Skin epidermis (tissue), 12 donors: ENCODE results near the gene KIF22.

Experiments
- H3K27ac ChIP-seq, 21 experiments: fragments of 200-600 bp; sonication (generic) in 11 of 21; one replicate each; pipeline ENCODE4 v1.5.0; 2020; ENCODE audit warnings: mild to moderate bottlenecking in 3 of 21, inconsistent platforms in 2 of 21, moderate library complexity in 2 of 21
- H3K4me3 ChIP-seq, 7 experiments: fragments of 200-600 bp; sonication (generic) in 2 of 7; one replicate each; pipeline ENCODE4 v1.5.0; 2020; ENCODE audit warnings: inconsistent platforms in 2 of 7, mild to moderate bottlenecking in 2 of 7, moderate library complexity in 1 of 7

The KIF22 gene

DNA sequence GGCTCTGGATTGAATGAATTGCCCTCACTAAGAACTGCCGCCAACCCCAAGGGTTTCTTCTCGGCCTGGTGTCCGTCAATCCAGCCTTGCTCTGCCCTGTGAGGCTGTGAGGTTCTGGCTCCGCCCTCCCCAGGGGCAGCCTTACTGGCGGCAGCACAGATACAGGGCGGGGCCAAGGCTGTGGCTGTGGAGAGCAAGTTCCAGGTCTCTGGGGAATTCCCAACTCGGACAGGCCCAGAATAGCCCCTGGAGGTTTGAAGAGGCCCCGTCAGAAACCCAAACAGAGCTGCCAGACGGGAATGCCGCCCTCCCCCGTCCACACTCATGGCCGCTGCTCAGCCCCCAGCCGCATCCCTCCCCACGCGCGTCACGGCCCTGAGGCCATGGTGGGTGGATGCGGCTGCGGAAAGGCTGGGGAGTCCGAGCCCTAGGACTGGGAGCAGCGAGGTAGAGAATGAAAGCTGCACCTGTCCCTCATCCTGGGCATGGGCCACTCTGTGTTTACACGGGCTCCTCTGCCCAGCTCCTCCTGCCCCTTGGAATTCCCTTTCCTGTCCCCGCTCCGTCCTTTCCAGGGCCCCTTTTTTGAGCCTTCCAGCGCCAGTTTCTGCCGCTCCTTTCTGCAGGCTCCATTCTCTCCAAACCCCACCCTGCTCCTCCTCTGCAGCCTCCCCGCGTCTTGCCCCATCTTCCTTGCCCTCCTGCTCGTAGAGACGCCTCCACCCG is 20.8 kb downstream of the KIF22 start:
- peak overlapping the region in 20 of 21 experiments; percentile 30 to 98 (median 81) for H3K27ac ChIP-seq
- peak overlapping the region; percentile 32 to 53 (median 41) for H3K4me3 ChIP-seq

DNA sequence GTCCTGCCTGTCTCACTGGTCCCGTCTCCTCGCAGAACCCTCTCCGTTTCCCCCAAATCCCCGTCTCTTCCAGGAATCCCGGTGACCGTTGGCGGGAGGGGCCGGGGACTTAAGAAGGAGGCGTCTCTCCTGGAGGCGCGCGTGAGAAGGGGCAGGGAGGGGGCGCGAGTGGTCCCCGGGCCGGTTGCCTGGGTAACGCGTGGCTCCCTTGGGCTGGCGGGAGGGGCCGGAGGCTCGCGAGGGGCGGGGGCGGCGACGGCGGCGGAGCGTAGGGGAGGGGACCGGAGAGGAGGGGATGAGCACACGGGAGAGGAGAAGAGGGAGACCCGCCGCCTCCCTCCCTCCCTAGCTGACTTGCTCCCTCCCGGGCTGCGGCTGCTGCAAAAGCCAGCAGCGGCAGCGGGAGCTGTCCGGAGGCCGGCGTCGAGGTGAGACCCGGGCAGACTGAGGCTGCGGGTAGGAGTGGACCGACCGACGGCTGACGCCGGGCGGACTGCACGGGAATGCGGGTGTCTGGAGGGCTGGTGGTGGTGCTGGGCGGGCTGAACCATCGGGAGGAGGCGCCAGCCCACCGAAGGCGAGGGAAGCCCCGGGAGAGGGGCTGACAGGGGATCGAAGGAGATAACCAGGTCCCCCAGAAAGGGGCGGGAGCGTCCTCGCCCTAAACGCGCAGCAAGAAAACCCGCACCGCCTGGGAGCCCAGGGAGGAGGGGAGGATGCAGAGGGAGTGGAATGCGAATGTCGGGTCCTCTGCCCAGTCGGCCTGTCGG is 21.5 kb downstream of the KIF22 start, which contains the start of gene PRRT2:
PRRT2 (plus strand) TSS at position 298 of the 770 bp plus-strand sequence. CDS start 862 bp downstream, outside the sequence.
- Histone ChIP-seq H3K4me3 (peak within 1 kb of the TSS; percentile 32 to 53 (median 41)), H3K27ac (peak within 1 kb of the TSS in 20 of 21 experiments; percentile 30 to 98 (median 81))

DNA sequence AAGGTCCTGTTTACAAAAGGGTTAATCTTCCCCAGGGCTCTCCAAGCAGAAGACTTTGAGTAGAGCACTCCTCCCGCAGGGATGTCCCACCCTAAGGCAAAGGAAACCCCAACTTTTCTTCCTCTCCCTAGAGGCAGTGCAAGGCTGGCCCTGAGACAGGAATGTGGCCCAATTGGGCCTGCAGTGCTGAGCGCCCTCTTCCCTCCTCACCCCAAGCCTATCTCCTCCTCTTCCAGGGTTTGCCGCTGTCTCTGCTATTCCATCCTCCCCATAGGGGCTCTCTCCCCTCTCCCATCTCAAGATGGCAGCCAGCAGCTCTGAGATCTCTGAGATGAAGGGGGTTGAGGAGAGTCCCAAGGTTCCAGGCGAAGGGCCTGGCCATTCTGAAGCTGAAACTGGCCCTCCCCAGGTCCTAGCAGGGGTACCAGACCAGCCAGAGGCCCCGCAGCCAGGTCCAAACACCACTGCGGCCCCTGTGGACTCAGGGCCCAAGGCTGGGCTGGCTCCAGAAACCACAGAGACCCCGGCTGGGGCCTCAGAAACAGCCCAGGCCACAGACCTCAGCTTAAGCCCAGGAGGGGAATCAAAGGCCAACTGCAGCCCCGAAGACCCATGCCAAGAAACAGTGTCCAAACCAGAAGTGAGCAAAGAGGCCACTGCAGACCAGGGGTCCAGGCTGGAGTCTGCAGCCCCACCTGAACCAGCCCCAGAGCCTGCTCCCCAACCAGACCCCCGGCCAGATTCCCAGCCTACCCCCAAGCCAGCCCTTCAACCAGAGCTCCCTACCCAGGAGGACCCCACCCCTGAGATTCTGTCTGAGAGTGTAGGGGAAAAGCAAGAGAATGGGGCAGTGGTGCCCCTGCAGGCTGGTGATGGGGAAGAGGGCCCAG is 22.4 kb downstream of the KIF22 start:
- Histone ChIP-seq H3K4me3 (peak overlapping the region in 5 of 7 experiments; percentile 41 to 53 (median 46)), H3K27ac (peak overlapping the region in 12 of 21 experiments; percentile 6 to 98 (median 85))

DNA sequence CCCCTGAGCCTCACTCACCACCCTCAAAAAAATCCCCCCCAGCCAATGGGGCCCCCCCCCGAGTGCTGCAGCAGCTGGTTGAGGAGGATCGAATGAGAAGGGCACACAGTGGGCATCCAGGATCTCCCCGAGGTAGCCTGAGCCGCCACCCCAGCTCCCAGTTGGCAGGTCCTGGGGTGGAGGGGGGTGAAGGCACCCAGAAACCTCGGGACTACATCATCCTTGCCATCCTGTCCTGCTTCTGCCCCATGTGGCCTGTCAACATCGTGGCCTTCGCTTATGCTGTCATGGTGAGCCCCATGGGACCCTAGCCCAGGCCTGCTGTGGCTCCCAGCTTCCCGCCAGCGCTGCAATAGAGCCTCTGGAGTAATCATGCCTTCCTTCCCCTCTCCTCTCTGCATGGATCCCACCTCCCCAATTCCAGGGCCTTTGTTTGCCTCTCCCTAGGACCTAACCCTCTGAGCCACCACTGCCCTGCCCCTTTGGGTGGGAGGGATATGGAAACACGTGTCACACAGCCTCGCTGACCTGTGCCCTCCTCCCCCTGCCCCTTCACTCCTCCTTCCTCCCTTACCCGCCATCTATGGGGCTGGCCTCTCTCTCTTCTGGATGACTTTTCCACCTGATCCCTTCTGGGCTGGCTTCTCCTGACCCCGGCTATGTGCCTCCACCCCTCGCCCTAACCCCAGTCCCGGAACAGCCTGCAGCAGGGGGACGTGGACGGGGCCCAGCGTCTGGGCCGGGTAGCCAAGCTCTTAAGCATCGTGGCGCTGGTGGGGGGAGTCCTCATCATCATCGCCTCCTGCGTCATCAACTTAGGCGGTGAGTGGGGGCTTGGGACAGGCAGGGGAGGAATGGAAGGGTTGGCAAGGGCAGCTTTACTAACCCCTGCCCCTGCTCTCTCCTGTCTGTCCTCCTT is 23.4 kb downstream of the KIF22 start:
- Histone ChIP-seq H3K4me3 (no peak overlapping the region), H3K27ac (peak overlapping the region in 5 of 21 experiments; percentile 10 to 95 (median 44))

DNA sequence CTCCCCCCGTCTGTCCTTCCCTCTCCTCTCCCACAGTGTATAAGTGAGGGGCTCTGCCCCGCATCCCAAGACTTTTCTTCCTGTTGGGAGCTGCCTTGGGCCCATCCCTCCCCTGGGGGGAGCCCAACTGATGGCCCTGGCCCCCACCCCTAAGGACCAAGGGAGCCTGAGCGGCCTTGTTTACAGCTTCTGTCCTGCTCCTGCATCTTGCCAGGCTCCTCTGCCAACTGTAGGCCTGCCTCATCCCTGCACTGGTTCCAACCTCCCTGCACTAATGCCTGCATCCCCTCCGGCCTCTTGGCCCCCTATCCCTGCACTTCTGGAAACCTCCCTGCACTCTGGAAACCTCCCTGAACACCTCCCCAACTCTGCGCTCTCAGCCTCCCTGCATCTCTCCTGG is 24.0 kb downstream of the KIF22 start:
- Histone ChIP-seq H3K27ac (peak overlapping the region in 6 of 21 experiments; percentile 5 to 96 (median 93)), H3K4me3 (no peak overlapping the region)

DNA sequence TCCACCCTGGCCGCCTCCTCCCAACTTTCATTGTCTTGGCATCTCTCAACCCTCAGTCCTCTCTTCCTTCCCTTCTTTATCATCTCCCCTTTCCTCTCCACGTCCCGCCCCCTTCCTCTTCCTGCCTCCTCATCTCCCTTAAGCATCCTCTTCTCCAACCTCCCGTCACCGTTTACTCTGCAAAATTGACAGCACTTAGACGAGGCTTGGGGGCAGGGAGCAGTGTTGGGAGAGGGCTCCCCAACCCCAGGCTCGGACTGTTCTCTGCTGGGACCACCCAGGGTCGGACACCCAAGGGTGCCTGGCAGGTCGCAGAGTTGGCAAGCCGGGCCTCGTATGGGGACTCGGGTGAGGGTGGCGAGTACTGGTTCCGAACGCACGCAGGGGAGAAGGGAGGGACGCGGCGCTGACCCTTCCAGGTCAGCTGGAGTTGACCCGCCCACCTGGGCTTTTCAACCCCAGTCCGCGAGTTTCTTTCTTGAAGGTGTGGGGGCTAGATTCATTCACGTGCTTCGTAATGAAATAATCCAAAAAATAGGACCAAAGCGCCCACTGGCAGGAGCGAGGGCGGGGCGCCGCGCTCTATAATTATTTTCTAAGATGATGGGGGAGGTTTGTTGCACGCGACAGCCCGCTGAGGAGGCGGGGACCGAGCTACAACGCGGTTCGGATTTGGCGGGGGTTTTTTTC is 24.6 kb downstream of the KIF22 start:
- Histone ChIP-seq H3K27ac (peak overlapping the region in 19 of 21 experiments; percentile 39 to 98 (median 91)), H3K4me3 (peak overlapping the region; percentile 48 to 85 (median 66))

DNA sequence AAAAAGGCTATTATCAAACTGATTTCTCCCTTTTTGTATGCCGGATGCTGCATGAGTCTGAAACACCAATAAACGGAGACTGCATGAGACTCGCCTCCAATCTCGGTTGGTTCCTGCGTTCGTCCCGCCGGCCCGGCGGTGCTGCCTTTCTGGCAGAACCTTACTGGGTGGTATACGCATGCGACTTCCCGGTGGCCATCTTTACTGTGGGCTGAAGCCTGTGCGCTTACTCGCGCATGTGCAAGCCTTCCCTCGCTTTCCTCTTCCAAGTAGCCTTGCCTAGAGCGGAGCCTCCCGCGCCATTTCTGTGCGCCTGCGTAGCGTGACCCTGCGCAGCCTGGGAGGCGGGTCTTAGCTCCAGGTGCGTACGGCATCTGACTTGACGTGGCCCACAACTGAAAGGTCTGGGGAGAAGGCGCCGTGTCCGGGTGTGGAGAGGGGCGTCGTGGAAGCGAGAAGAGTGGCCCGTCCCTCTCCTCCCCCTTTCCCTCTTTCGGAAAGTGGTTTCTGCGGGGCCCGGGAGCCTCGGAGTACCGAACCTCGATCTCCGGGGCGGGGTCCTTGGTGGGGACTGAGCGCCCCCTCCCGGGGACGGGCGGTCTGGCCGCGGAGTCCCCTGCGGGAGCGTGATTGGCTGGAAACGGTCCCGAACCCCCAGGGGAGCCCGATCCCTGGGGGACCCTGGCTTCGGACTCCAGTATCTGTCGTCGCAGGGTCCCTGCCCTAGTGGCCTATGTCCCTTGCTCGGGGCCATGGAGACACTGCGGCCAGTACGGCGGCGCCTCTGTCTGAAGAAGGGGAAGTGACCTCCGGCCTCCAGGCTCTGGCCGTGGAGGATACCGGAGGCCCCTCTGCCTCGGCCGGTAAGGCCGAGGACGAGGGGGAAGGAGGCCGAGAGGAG is 25.5 kb downstream of the KIF22 start, which contains the start of gene PAGR1:
PAGR1 (plus strand) TSS at position 360 of the 901 bp plus-strand sequence; CDS start at position 734, 374 bp downstream.
- Histone ChIP-seq H3K27ac (peak within 1 kb of the TSS; percentile 59 to 98 (median 91)), H3K4me3 (peak within 1 kb of the TSS; percentile 48 to 85 (median 66))

DNA sequence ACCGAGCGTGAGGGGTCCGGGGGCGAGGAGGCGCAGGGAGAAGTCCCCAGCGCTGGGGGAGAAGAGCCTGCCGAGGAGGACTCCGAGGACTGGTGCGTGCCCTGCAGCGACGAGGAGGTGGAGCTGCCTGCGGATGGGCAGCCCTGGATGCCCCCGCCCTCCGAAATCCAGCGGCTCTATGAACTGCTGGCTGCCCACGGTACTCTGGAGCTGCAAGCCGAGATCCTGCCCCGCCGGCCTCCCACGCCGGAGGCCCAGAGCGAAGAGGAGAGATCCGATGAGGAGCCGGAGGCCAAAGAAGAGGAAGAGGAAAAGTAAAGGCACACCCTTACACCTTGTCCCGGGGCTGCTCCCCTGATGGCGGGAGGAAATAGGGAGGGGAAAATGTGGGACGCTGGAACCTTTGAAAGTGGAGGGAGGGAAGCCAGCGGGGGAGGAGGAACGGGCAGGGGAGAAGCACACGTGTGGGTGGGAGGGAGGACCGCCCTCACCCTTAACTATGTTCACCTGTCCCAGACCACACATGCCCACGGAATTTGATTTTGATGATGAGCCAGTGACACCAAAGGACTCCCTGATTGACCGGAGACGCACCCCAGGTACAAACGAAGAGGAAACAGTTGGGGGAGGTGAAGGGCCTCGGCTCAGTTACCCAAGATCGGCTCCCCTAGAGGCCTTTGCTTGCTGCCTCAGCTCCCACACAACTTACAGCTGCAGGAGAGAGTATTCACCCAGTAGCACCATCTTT is 26.3 kb downstream of the KIF22 start:
- H3K27ac ChIP-seq = peak overlapping the region; percentile 59 to 98 (median 91)
- peak overlapping the region; percentile 48 to 85 (median 66) for H3K4me3 ChIP-seq

DNA sequence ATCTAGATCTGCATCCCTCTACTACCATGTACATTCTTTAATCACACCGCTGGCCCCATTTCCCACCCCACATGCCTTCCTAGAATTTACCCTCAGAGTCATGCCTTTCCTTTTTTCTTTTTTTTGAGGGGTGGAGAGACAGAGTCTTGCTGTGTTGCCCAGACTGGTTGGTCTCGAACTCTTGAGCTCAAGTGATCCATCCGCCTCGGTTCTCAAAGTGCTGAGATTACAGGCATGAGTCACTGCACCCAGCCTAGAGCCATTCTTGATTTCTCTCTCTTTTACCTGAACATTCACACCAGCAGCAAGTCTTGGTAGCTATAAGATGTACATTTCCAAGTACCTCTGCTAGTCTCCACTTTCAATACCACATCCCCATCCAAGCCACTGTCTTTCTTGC is 27.5 kb downstream of the KIF22 start:
- H3K27ac ChIP-seq = peak overlapping the region in 5 of 21 experiments; percentile 88 to 95 (median 91)
- H3K4me3 ChIP-seq = no peak overlapping the region

DNA sequence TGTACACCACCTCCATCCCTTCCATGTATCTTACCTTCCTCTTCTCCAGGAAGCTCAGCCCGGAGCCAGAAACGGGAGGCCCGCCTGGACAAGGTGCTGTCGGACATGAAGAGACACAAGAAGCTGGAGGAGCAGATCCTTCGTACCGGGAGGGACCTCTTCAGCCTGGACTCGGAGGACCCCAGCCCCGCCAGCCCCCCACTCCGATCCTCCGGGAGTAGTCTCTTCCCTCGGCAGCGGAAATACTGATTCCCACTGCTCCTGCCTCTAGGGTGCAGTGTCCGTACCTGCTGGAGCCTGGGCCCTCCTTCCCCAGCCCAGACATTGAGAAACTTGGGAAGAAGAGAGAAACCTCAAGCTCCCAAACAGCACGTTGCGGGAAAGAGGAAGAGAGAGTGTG is 29.0 kb downstream of the KIF22 start:
- H3K27ac ChIP-seq = peak overlapping the region in 15 of 21 experiments; percentile 85 to 97 (median 92)
- H3K4me3 ChIP-seq = peak overlapping the region in 2 of 7 experiments; percentile 67 to 68

DNA sequence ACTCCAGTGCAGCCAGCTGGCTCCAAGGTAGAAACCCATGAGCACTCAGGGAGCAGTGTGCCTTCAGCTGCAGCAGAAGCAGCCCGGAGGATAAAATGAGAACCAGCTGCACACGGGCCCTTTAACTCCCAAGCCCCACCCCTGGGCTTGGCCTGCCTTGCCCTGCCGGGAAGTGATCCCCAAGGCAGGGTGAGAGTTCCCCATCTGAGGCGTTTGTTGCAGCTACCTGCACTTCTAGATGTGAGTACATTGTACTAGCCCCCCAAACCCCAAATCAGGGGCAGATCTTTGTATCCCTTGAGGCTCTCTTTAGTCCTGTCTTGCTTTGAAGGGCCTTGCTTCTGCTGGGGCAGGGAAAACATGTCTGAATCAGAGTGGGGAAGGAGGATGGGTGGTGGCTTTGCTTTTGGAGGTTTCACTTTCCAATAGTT is 29.7 kb downstream of the KIF22 start, which contains the start of gene MVP:
MVP (plus strand) TSS at position 192 of the 431 bp plus-strand sequence. CDS start 10,088 bp downstream, outside the sequence.
- peak within 1 kb of the TSS; percentile 71 to 97 (median 91) for H3K27ac ChIP-seq
- peak within 1 kb of the TSS; percentile 41 to 68 (median 55) for H3K4me3 ChIP-seq

DNA sequence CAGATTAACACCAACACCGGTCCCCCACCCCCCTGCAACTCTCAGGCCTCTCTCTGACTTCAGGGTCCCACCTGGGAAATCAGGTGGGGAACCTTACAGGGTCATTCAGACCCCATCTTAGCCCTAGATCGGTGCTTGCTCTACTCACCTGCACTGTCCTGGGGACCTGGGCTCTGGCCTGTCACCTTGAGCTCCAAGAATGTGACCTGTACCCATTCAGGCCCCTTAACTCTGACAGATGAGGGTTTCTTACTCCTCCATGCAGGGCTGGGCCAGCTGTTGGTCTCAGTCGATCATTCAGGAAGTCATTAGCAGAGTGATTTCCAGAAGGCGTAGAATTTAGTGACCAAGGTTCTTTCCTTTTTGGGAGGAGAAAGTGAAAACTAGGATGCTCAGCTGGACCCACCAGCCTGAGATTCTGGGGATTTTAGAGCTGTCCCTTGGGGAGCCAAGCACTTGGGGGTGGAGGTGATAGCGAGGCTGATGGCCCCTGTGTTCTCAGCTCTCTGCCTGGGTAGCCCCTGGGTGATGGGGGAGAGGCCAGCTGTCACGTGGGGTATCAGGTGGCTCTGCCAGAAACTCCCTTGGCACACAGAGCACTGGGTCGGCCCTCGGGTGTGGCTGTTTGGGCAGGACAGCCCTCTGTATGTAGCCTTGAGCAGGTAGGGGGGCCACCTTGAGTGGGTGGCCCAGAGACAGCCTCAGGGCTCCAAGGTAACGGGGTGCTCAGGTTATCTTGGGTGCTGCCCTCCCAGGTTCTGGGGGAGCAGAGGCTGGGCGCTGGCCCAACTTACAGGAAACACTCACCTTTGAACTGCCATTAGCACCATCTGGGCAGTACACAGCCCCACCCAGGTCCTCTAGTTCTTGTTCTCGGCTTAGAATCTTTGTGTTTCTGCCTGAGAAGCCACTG is 30.4 kb downstream of the KIF22 start:
- peak overlapping the region; percentile 71 to 97 (median 91) for H3K27ac ChIP-seq
- peak overlapping the region; percentile 41 to 68 (median 55) for H3K4me3 ChIP-seq

DNA sequence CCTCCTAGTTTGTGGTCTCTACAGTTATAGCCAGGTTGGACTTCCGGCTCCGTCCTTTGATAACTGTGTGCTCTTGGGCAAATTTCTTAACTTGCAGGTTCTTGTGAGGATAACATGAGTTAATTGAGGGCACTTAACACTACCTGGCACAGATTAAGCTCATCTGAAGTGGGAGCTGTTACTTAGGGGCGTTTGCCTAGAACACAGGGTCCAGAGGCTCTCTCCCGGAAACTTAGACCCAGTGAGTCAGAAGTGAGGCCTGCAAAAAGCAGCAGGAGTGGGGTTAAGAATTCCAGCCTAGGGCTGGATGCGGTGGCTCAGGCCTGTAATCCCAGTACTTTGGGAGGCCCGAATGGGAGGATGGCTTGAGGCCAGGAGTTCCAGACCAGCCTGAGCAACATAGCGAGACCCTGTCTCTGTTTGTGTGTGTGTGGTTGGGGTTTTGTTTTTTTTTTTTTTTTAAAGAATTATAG is 31.1 kb downstream of the KIF22 start:
- H3K4me3 ChIP-seq = peak overlapping the region; percentile 41 to 68 (median 55)
- peak overlapping the region; percentile 71 to 97 (median 91) for H3K27ac ChIP-seq

DNA sequence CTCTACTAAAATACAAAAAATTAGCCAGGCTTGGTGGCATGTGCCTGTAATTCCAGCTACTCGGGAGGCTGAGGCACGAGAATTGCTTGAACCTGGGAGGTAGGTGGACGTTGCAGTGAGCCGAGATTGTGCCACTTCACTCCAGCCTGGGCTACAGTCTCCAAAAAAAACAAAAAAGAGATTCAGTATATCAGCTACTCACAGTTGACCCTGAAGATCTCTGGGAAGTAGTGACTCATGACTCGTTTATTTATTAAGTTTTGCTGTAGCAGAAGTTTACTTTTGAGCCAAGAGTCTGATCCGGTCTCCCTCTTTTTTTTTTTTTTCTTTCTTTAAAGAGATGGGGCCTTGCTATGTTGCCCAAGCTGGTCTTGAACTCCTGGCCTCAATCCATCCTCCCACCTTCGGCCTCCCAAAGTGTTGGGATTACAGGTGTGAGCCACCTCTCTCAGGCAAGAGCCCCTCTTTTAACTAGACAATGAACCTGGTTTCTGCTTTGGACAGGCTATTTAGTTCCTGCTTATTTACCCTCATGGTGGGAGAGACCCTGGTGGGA is 34.1 kb downstream of the KIF22 start:
- no peak overlapping the region for H3K4me3 ChIP-seq
- peak overlapping the region in 19 of 21 experiments; percentile 15 to 97 (median 69) for H3K27ac ChIP-seq
